KMS-11 (cell line): ENCODE measurements around the gene TMPRSS2.
A peak's percentile ranks its signal among the peaks of the same experiment; 100 is the strongest.

Experiments
- H2AFZ ChIP-seq: fragments of 200-600 bp; sonication (generic); 2 replicates; pipeline ENCODE4 v1.6.1; 2016; ENCODE audit warnings: antibody characterized with exemption, mixed run types, low read depth
- H3K27ac ChIP-seq: fragments of 200-600 bp; sonication (generic); 2 replicates; pipeline ENCODE4 v1.6.1; 2016; ENCODE audit warnings: mild to moderate bottlenecking, mixed run types
- H3K27me3 ChIP-seq: fragments of 200-600 bp; sonication (generic); 2 replicates; pipeline ENCODE4 v1.6.1; 2017; ENCODE audit warnings: mild to moderate bottlenecking, low read depth, mixed run types, moderate library complexity; ENCODE audit not compliant: insufficient read depth
- H3K36me3 ChIP-seq: fragments of 200-600 bp; sonication (generic); 2 replicates; pipeline ENCODE4 v1.6.1; 2017; ENCODE audit warnings: mild to moderate bottlenecking, mixed run types; ENCODE audit not compliant: insufficient read depth
- H3K4me1 ChIP-seq: fragments of 200-600 bp; sonication (generic); 2 replicates; pipeline ENCODE4 v1.6.1; 2016; ENCODE audit warnings: mild to moderate bottlenecking, low read depth, mixed run types; ENCODE audit not compliant: poor library complexity, severe bottlenecking
- H3K4me2 ChIP-seq: fragments of 200-600 bp; sonication (generic); 2 replicates; pipeline ENCODE4 v1.7.0; 2016; ENCODE audit warnings: mild to moderate bottlenecking, mixed run types
- H3K4me3 ChIP-seq: fragments of 200-600 bp; sonication (generic); IDR thresholded peaks from 2 replicates; pipeline ENCODE4 v1.6.1; 2017; ENCODE audit warnings: low read depth, low read length, mixed read lengths; ENCODE audit not compliant: insufficient read depth
- H3K79me2 ChIP-seq: fragments of 200-600 bp; sonication (generic); 2 replicates; pipeline ENCODE4 v1.6.1; 2016; ENCODE audit warnings: low read depth, mixed run types; ENCODE audit not compliant: insufficient read depth
- H3K9ac ChIP-seq: fragments of 200-600 bp; sonication (generic); 2 replicates; pipeline ENCODE4 v1.6.1; 2016; ENCODE audit warnings: mild to moderate bottlenecking, mixed run types
- H4K20me1 ChIP-seq: fragments of 200-600 bp; sonication (generic); 2 replicates; pipeline ENCODE4 v1.6.1; 2016; ENCODE audit warnings: mild to moderate bottlenecking, mixed run types; ENCODE audit not compliant: insufficient read depth
- CTCF ChIP-seq: fragments of 200-600 bp; sonication (generic); conservative IDR thresholded peaks from 2 replicates; pipeline ENCODE4 v1.6.1; 2017; ENCODE audit warnings: low read depth, mild to moderate bottlenecking, antibody characterized with exemption, low read length, moderate library complexity, mixed read lengths

Gene TMPRSS2

GRCh38 chr21:41428311-41428710, 79.6 kb downstream of the TMPRSS2 start:
- no peak for TF ChIP-seq CTCF
- Histone ChIP-seq H3K27me3 (no peaks in the 10 kb centered on the region), H3K9ac (no peak overlapping the region), H3K4me2 (no peak overlapping the region), H2AFZ (no peak overlapping the region), H3K27ac (no peak overlapping the region), H3K4me3 (no peak overlapping the region), H3K36me3 (no peaks in the 10 kb centered on the region), H3K79me2 (no peaks in the 10 kb centered on the region), H3K4me1 (peaks cover 6% of the 10 kb centered on the region), H4K20me1 (no peaks in the 10 kb centered on the region)

GRCh38 chr21:41427556-41427955, 80.4 kb downstream of the TMPRSS2 start:
- Histone ChIP-seq H3K4me3 (no peak overlapping the region), H3K4me1 (peaks cover 6% of the 10 kb centered on the region), H3K27ac (no peak overlapping the region), H2AFZ (no peak overlapping the region), H3K79me2 (no peaks in the 10 kb centered on the region), H3K9ac (no peak overlapping the region), H3K27me3 (no peaks in the 10 kb centered on the region), H3K36me3 (no peaks in the 10 kb centered on the region), H3K4me2 (no peak overlapping the region), H4K20me1 (no peaks in the 10 kb centered on the region)
- TF ChIP-seq CTCF: no peak

- peak overlapping the region; percentile 71; the same call in 1 of the 2 replicates for H3K4me2 ChIP-seq
- no peak for TF ChIP-seq CTCF
These were observed 81.1 kb downstream of the TMPRSS2 start for GRCh38 chr21:41426676-41427404.

GRCh38 chr21:41425954-41426675, 81.8 kb downstream of the TMPRSS2 start, which contains the start of gene MX1:
TSS of gene MX1 (plus strand) at chr21:41426239. CDS start at chr21:41432071, 5,832 bp downstream.
- Histone ChIP-seq H3K4me1 (peaks cover 6% of the 10 kb centered on the region), H3K27me3 (no peaks in the 10 kb centered on the region), H4K20me1 (no peaks in the 10 kb centered on the region), H3K36me3 (no peaks in the 10 kb centered on the region), H3K9ac (peak within 1 kb of the TSS; percentile 63; the same call in 1 of the 2 replicates), H3K4me2 (peak within 1 kb of the TSS; percentile 71), H3K79me2 (no peaks in the 10 kb centered on the region), H3K4me3 (no peak within 1 kb of the TSS), H2AFZ (peak within 1 kb of the TSS; percentile 81), H3K27ac (0 out of 2 replicates have a peak within 1 kb of the TSS, but pooled peaks have one; percentile 29)
- no peak for TF ChIP-seq CTCF

More at GRCh38 chr21:41426676-41427404, 81.1 kb downstream of the TMPRSS2 start:
- Histone ChIP-seq H3K27me3 (no peaks in the 10 kb centered on the region), H3K9ac (peak overlapping the region; percentile 63; the same call in 1 of the 2 replicates), H2AFZ (peak overlapping the region; percentile 81; the same call in 1 of the 2 replicates), H3K4me3 (no peak overlapping the region), H3K79me2 (no peaks in the 10 kb centered on the region), H3K4me1 (peaks cover 6% of the 10 kb centered on the region), H3K27ac (no peak overlapping the region), H4K20me1 (no peaks in the 10 kb centered on the region), H3K36me3 (no peaks in the 10 kb centered on the region)
